ENCODE measurements around the gene PLB1. TPM values are rescaled to one million over a fixed set of nuclear protein-coding genes. Genes with fewer than 3 reads are reported as not detected.

PLB1 gene
- polyA plus RNA-seq (ENCODE audit: insufficient read length in 3 of 3) = 1 to 10 TPM; 1.2 to 1.7 (median 1.4) TPM

DNA sequence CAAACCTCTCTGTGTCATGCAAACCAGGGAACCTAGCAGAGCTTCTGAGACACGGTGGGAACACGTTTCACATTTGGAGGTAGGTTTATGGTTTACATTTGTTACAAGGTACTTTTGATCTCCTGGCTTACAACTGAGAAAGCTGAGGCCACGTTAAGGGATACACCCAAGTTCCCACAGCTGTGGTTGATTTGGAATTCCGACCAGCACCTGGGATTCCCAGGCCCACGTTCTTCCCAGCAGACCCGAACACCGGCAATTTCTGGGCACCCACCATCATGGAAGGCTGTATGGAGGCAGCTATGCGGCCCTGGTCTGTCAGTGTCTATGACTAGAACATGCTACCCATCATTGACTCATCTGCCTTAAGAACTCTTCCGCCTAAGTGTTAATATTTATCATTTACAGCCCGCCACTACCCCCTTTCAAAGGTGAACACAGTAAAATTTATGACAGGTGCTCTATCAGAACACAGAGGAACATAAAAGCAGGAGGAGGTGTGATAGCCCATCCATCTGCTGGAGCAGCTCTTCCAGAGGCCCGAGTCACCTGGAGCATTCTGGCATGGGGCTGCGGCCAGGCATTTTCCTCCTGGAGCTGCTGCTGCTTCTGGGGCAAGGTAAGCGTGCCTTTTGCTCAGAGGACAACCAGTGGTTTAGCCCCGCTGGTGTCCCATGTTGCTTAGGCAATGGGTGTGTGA is at the start of gene PLB1:
Gene PLB1 (plus strand): TSS at position 510 of the 700 bp plus-strand sequence. CDS start 55 bp downstream, at position 565.
- DNase-seq (ENCODE audit: low read depth in 3 of 3, low spot score in 2 of 3) = no peak

GRCh38 chr2:28446531-28446930 is 49.3 kb upstream of the PLB1 start:
- DNase-seq (ENCODE audit: low read depth in 3 of 3, low spot score in 2 of 3) = no peak

DNA sequence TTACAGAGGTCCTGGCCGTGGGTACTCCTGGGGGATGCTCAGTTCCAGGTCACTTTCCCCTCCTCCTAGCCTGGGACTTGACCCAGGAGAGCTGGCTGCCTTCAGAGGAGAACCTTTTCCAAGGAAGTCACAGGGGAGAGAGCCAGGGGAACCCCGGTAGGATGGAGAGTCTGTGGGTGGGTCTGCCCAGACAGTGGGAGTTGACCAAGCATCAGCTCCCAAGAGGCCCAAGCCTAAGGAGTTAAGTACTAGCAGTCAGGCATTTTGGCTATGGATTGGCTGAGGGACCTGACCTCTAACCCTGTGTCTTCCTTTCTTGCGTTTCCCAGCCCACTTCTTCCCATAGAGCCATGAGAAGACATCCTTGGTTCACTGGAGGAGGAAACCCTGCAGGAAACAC is 48.8 kb upstream of the PLB1 start:
- no peak for DNase-seq (ENCODE audit: low read depth in 3 of 3, low spot score in 2 of 3)

DNA sequence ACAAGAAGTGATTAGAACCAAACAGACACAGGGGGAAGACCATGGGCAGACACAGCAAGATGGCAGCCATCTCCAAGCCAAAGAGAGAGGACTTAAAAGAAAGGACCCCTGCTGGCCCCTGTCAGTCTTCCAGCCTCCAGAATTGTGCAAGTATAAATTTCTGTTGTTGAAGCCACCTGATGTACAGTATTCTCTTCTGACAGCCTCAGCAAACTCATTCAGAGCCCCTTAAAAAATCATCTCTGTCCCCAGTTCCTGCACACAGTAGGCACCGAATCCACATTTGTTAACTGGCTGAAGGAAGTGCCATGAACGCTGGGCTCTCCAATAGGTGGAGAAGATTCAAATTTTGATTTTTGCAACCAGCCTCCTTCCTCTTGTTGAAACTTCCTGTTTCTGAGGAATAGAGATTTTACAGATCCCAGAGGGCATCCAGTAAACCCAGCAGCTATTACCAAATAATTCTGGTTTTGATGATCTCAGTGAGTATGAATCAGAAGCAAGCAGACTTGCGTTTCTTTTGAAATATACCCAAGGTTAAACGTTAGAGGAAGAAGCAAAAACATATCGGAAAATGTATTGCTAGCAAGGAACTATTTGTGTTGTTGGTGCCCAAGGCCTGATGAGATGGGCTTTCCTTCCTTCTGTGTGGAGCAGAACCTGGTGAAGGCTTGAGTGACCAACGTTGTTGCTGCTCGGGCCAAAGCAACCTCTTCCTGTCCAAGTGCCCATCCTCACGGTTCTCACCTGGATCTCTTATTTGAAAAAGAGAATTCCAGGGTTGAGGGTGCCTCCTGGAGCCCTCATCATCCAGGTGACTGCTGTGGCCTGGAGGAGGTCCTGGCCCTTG is 47.7 kb upstream of the PLB1 start:
- no peak for DNase-seq (ENCODE audit: low read depth in 3 of 3, low spot score in 2 of 3)

DNA sequence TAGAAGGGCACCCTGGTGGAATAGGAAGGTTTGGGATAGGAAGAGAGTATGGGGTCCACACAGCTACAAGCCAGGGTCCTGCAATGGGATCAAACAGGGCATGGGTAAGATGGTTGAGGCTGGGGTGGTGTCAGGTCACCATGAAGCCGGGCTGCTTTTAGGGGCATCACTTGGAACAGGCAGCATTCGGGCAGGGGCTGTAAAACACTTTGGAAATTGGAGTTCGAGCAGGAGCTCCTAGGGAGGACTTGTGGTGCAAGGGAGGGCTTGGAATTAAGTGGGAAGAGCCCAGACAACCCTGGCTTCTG is 47.1 kb upstream of the PLB1 start:
- no peak for DNase-seq (ENCODE audit: low read depth in 3 of 3, low spot score in 2 of 3)

DNA sequence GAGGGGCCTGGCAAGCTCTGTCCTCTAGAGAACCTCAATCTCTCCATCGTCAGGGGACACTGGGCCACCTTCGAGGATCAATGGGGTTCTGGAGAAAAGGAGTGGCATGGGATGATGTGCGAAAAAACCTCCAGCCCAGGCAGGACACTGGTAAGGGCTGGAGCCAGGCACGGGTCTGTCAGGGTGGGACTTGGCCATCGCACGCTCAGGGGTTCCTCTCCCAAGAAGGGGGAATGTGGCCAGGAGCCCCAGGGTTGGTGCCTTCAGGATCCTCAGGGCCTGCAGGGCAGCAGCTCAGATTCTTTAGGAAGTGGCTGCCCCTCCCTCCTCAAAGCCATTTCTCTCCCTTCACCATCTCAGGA is 46.8 kb upstream of the PLB1 start:
- DNase-seq (ENCODE audit: low read depth in 3 of 3, low spot score in 2 of 3) = no peak

DNA sequence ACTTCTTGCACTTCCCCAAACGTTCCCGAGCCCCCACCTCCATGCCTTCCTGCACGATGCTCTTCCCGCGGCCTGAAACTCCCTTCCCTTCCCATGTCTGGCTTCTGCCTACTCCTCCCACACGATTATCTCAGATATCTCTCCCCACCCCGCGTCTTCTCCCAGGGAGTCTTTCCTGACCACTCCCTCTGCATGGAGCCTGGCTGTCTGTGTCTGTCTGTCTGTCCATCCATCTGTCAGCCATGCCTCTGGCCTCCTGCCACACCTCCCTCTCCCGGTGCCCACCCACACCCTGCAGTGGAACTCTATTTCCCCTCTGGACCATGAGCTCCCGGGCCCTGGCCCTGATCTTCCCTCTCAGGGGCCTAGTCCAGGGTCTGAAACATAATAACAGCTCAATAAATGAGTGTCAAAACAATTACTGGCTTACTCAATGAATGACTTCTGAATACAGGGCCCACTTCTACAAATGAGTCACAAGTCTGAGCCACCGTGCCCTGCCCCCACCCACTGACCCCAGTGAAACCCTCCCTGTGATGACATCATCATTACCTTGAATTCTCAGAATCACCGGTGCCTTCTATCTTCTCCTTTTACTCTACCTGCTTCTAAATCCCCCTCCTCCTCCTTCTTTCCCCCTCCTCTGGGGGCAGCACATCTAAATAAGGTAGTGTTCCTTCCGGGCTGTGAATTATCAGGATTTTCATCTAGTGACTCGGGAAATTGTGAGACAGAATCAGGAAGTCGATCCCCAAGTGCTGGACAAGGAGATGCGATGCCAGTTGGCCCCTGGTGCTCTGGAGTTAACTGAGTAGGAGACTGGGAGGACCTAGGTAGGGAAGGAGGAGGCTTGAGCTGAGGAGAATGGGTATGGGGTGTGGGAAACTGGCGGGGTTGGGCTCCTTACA is 46.1 kb upstream of the PLB1 start:
- no peak for DNase-seq (ENCODE audit: low read depth in 3 of 3, low spot score in 2 of 3)

- DNase-seq (ENCODE audit: low read depth in 3 of 3, low spot score in 2 of 3) = no peak
Measured at GRCh38 chr2:28450901-28451565, 44.8 kb upstream of the PLB1 start.

DNA sequence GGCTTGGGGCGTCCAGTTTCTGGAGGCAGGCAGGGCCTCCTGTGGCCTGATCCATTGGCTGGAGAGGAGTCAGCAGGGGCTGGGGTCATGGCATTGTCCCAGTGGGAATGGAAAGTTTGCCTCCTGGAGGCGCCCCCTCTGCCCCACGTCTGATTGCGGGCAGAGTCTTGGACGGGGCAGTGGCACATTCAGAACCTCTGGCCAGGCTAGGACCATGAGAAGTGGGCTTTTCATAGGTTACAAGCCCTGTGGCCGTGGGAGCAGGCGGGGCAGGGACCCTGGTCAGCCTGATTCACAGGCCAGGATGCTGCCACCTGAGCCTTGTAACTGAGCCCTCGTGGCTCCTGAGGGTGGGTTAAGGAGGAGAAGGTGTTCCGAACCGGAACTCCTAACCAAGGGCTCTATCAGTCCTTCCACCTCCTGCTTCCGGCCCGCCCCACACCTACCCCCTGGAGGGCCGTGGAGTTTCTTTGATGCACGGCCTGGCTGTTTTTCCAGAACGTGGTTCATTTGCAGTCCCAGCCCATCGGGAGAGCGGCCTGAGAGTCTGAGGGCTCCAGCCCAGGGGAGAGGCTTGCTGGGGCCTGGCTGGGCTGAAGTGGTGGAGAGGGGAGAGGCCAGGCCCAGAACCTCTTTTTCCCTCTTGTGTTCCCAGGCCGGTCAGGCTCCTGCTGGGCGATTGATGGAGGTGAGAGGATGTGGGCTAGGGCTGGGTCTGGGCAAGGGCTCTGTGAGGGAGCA is 43.9 kb upstream of the PLB1 start:
- no peak for DNase-seq (ENCODE audit: low read depth in 3 of 3, low spot score in 2 of 3)

DNA sequence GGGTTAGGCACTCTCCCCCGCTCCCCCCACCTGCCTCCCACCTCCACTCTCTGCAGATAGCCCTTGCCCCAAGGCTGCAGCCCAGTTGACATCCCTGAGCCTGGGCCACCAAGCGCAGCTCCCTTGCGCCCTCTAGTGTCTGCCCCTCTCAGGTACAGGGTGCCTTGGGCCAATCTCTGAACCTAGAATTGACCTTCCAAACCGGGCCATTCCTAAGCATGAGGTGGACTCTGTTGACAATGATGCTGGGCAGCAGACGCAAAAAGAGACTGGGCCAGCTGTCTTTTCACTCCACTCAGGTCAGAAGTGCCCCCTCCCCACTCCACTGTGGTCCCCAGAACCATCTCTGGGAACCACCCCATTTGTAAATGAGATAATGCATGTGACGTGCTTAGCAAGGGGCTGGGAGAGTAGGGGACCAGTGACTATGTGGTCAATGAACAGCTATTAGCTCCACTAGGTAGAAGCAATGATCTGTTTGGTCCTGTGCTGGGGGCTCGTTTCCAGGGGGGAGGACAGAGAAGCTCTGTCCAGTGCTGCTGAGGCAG is 43.3 kb upstream of the PLB1 start:
- peak in 1 of 3 donors; percentile 20 for DNase-seq (ENCODE audit: low read depth in 3 of 3, low spot score in 2 of 3)

GRCh38 chr2:28453396-28453795 is 42.5 kb upstream of the PLB1 start:
- DNase-seq (ENCODE audit: low read depth in 3 of 3, low spot score in 2 of 3) = no peak

- DNase-seq (ENCODE audit: low read depth in 3 of 3, low spot score in 2 of 3) = no peak
Measured at GRCh38 chr2:28454016-28454930, 41.6 kb upstream of the PLB1 start.

DNA sequence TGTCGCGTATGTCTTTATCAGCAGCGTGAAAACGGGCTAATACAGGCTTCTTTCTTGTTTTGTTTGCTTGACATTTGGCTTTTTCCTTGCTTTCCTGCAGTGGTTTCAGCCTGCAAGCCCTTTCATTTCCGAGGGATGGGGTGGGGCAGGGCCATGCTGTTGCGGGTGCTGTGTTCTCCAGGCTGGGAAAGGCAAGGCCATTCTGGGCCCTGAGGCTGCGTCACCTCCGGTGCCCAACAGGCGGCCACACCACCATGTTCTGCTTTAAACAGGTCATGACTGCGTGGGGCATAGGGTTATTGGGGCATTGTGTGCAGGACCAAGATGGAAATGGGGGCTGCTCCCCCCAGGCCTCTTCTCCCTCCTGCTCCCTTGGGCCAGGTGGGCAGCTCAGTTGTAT is 38.6 kb upstream of the PLB1 start:
- no peak for DNase-seq (ENCODE audit: low read depth in 3 of 3, low spot score in 2 of 3)

DNA sequence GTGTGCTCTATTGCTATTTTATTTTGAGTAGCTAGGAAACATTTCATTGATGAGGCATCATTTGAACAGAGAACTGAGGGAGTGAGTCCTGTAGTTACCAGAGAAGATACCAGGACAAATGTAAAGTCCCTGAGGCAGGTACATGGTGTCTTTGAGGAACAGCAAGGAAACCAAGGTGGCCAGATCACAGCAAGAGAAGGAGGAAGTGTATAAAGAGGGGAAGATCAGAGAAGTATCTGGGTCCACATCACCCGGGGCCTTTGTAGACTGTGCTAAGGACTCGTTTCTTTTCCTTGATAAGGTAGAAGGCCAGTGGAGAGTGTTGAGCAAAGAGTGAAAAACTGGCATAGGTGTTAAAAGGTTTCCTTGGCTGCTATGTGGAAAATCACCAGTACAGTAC is 34.8 kb upstream of the PLB1 start:
- DNase-seq (ENCODE audit: low read depth in 3 of 3, low spot score in 2 of 3) = no peak

DNA sequence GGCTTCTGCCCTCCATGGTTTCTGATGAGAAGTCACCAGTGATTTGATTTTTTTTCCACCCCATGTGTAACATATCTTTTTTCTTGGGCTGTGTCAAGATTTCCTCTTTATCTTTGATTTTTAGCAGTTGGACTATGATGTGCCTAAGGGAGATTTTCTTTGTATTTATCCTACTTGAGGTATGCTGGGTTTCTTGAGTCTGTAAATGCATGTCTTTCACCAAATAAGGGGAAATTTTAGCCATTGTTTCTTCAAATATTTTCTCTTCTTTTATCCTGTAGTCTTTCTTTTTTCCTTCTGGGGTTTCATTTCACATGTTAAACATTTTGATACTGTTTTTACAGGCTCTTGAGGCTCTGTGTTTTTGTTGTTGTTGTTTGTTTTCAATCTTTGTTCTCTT is 33.7 kb upstream of the PLB1 start:
- no peak for DNase-seq (ENCODE audit: low read depth in 3 of 3, low spot score in 2 of 3)

DNA sequence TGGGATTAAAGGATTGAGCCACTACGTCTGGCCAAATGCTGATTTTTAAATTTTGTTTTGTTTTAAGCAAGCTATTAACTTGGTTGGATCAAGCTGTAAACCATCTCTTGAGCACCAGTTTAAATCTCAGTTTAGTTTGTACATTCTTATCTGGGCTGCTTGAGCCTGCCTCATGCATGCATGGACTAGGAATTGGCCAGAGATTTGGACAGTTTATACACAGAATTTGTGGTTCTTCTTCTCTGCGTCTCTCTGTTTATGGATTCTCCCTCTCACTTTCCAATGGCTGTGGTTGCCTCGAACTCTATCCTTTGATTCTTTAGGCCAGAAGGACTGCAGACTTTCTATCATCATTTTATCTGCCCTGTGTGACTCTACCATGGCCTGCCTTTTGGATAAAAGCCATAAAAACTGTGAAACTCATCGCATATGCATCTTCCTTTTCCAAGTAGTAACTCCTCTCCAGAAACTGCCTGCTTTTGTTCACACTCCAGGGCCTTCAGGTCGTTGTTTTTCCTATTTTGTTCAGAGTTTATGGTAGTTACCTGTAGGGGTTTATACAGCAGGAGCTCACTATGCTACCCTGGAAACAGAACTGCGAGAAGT is 32.5 kb upstream of the PLB1 start:
- no peak for DNase-seq (ENCODE audit: low read depth in 3 of 3, low spot score in 2 of 3)

DNA sequence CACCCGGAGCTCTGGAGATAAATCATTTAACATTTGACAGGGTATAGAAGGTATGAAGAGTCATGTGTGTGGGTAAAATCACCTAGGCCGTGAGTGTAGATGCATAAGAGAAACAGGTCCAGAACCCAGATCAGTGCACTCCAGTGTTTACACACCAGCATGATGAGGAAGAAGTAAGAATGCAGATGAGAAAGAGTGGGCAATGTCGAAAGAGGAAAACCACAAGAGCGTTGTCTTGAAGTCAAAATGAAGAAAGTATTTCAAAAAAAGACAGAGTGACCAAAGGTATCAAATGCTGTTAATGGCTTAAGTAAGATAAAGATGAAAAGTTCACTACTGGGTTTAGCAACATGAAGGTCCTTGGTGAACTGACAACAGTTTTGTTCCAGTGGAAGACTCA is 32.0 kb upstream of the PLB1 start:
- DNase-seq (ENCODE audit: low read depth in 3 of 3, low spot score in 2 of 3) = no peak

DNA sequence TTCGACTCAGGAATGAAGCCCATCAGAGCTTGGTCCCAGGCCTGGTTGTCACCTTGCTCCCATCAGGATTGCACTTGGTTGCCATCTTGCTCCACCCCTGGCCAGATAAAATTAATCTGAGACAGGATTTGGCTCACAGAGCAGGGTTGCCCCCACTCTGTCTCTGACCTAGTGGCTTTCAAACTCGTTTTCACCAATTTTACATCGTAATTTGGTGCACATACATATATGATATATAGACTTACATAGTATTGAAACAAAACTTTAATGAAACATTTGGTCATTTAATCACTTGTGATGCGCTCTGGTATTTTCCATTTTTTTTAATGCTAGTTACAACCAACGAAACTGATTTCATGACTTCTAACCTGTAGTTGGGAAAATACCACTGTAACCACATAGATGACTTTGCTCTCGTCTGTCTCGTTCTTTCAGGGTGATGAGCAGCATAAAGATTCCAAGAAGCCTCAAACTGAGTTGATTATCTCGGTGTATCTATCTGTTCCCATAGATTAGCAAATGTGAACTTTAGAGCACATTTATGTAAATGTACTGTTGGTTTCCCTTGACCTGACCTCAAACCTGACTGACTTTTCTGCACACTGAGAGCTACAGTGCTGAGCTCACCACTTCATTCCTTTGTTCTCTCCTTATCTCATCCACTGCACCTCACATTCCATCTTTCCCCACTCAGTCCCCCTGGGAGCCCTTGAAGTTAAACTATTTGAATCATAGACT is 30.5 kb upstream of the PLB1 start:
- DNase-seq (ENCODE audit: low read depth in 3 of 3, low spot score in 2 of 3) = no peak
